HepG2 (cell line): Measurements from ENCODE around the gene HFM1. TPM values are rescaled to one million over a fixed set of nuclear protein-coding genes. Genes with fewer than 3 reads are reported as not detected.
A peak's percentile ranks its signal among the peaks of the same experiment; 100 is the strongest.

Experiments used
- CREB1 ChIP-seq, 2 experiments: fragments of 450-650 bp in 1 of 2; IDR thresholded peaks; 2 replicates each; pipeline ENCODE4 v1.6.1; 2016 to 2017; ENCODE audit warnings: control low read depth in 1 of 2, mild to moderate bottlenecking in 1 of 2, missing compliant biosample characterization in 1 of 2, missing genetic modification characterization in 1 of 2
- ELK4 ChIP-seq: sonication (generic); formaldehyde crosslinking; IDR thresholded peaks from 2 replicates; pipeline ENCODE4 v1.9.0; 2021; ENCODE audit warnings: missing genetic modification reagents, borderline replicate concordance
- KAT8 ChIP-seq: IDR thresholded peaks from 2 replicates; pipeline ENCODE4 v1.6.1; 2016; ENCODE audit warnings: missing genetic modification reagents, missing compliant biosample characterization
- LCORL ChIP-seq, 2 experiments: fragments of 450-650 bp in 1 of 2; sonication (generic) in 1 of 2; formaldehyde crosslinking in 1 of 2; IDR thresholded peaks; 2 replicates each; pipeline versions ENCODE4 v1.5.0 to v1.6.1; 2017 to 2020; ENCODE audit warnings: antibody characterized with exemption in 1 of 2, missing genetic modification reagents in 1 of 2
- MIXL1 ChIP-seq: IDR thresholded peaks from 2 replicates; pipeline ENCODE4 v1.6.1; 2016
- MTF2 ChIP-seq: sonication (generic); formaldehyde crosslinking; IDR thresholded peaks from 2 replicates; pipeline ENCODE4 v1.5.0; 2020; ENCODE audit warnings: missing genetic modification reagents, borderline replicate concordance
- MYPOP ChIP-seq: sonication (generic); formaldehyde crosslinking; IDR thresholded peaks from 2 replicates; pipeline ENCODE4 v1.8.1; 2023; ENCODE audit warnings: mild to moderate bottlenecking, moderate library complexity, missing genetic modification reagents
- NCOA1 ChIP-seq: sonication (generic); formaldehyde crosslinking; IDR thresholded peaks from 2 replicates; pipeline ENCODE4 v1.9.0; 2021; ENCODE audit warnings: missing genetic modification reagents
- PATZ1 ChIP-seq: sonication (generic); formaldehyde crosslinking; IDR thresholded peaks from 2 replicates; pipeline ENCODE4 v1.4.0; 2020; ENCODE audit warnings: missing genetic modification reagents
- RFX1 ChIP-seq: fragments of 450-650 bp; IDR thresholded peaks from 2 replicates; pipeline ENCODE4 v1.6.1; 2017
- SRF ChIP-seq: IDR thresholded peaks from 2 replicates; pipeline ENCODE4 v1.6.1; 2011; ENCODE audit warnings: mild to moderate bottlenecking, low read depth, low read length, moderate library complexity
- SRY ChIP-seq: sonication (generic); formaldehyde crosslinking; IDR thresholded peaks from 2 replicates; pipeline ENCODE4 v1.8.0; 2022; ENCODE audit warnings: mild to moderate bottlenecking, missing genetic modification reagents
- TAF1 ChIP-seq: sonication (generic); formaldehyde crosslinking; IDR thresholded peaks from 2 replicates; pipeline ENCODE4 v1.4.0; 2020; ENCODE audit warnings: missing genetic modification reagents
- ZNF430 ChIP-seq: sonication (generic); formaldehyde crosslinking; IDR thresholded peaks from 2 replicates; pipeline ENCODE4 v1.9.0; 2021; ENCODE audit warnings: mild to moderate bottlenecking, missing genetic modification reagents
- ZNF501 ChIP-seq: sonication (generic); formaldehyde crosslinking; IDR thresholded peaks from 2 replicates; pipeline ENCODE4 v1.5.1; 2020; ENCODE audit warnings: mild to moderate bottlenecking, moderate library complexity, missing genetic modification reagents
- ZNF709 ChIP-seq: sonication (generic); formaldehyde crosslinking; IDR thresholded peaks from 2 replicates; pipeline ENCODE4 v1.5.0; 2020; ENCODE audit warnings: mild to moderate bottlenecking, missing genetic modification reagents
- ZNF777 ChIP-seq: sonication (generic); formaldehyde crosslinking; IDR thresholded peaks from 2 replicates; pipeline ENCODE4 v1.4.0; 2020; ENCODE audit warnings: missing genetic modification reagents
- ZNF850 ChIP-seq: sonication (generic); formaldehyde crosslinking; conservative IDR thresholded peaks from 2 replicates; pipeline ENCODE4 v1.9.0; 2021; ENCODE audit warnings: mild to moderate bottlenecking, missing genetic modification reagents
- ZSCAN21 ChIP-seq: sonication (generic); formaldehyde crosslinking; IDR thresholded peaks from 2 replicates; pipeline ENCODE4 v1.8.0; 2022; ENCODE audit warnings: mild to moderate bottlenecking, missing genetic modification reagents, moderate library complexity, borderline replicate concordance
- ZSCAN25 ChIP-seq: sonication (generic); formaldehyde crosslinking; IDR thresholded peaks from 2 replicates; pipeline ENCODE4 v1.8.0; 2022; ENCODE audit warnings: mild to moderate bottlenecking, missing genetic modification reagents
- polyA plus RNA-seq, 8 experiments: library from polyadenylated mRNA; depleted of rRNA in 3 of 8; stranded (reverse) in 7 of 8; unstranded in 1 of 8; fragments of >200 nt; fragmentation: Illumina TruSeq in 4 of 8; extraction: Trizol in 4 of 8; gene quantifications; 2 replicates each; pipeline versions ENCODE4 v1.2.1 to v1.2.3, GENCODE V29; 2011 to 2016; ENCODE audit warnings: low read depth in 4 of 8, missing spikeins in 1 of 8, mixed read lengths in 1 of 8; ENCODE audit not compliant: insufficient read depth in 1 of 8
- total RNA-seq, 5 experiments: library from RNA; depleted of rRNA; stranded (reverse); fragments of >200 nt; fragmentation: Illumina TruSeq; extraction: Trizol; gene quantifications; 2 replicates each; pipeline ENCODE4 v1.2.3, GENCODE V29; 2016; ENCODE audit warnings: low read depth in 1 of 5
- TF ChIP-seq, protein P1 (sequence below): IDR thresholded peaks from 2 replicates; pipeline ENCODE4 v1.6.1; 2016; ENCODE audit warnings: mild to moderate bottlenecking
- TF ChIP-seq, protein P2 (sequence below): sonication (generic); formaldehyde crosslinking; IDR thresholded peaks from 2 replicates; pipeline ENCODE4 v1.4.0; 2020; ENCODE audit warnings: missing genetic modification reagents

HFM1 gene
- total and polyA plus RNA-seq, 2 of the 13 experiments (the other 11 are each of a cell fraction or from before 2014, with no cell fraction given): 0.29 to 1.4 TPM

- TF ChIP-seq, protein P1, sequence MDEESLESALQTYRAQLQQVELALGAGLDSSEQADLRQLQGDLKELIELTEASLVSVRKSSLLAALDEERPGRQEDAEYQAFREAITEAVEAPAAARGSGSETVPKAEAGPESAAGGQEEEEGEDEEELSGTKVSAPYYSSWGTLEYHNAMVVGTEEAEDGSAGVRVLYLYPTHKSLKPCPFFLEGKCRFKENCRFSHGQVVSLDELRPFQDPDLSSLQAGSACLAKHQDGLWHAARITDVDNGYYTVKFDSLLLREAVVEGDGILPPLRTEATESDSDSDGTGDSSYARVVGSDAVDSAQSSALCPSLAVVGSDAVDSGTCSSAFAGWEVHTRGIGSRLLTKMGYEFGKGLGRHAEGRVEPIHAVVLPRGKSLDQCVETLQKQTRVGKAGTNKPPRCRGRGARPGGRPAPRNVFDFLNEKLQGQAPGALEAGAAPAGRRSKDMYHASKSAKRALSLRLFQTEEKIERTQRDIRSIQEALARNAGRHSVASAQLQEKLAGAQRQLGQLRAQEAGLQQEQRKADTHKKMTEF (CRISPR knock-in tag): peak; percentile 48; the same call in 1 of the 2 replicates
- 0 out of 2 replicates have a peak, but pooled peaks have one; percentile 6 for TF ChIP-seq MIXL1
- TF ChIP-seq TAF1: peak; percentile 53; the same call in 1 of the 2 replicates
- TF ChIP-seq CREB1 (IDR thresholded peaks at IDR 0.05): no peak
- 0 out of 2 replicates have a peak, but pooled peaks have one; percentile 16 for TF ChIP-seq CREB1 (CRISPR knock-in tag; IDR thresholded peaks at IDR 0.05)
- peak; percentile 56; the same call in 1 of the 2 replicates for TF ChIP-seq KAT8 (CRISPR knock-in tag)
- TF ChIP-seq ZNF777 (CRISPR knock-in tag): peak; percentile 83
- 0 out of 2 replicates have a peak, but pooled peaks have one; percentile 44 for TF ChIP-seq SRY (CRISPR knock-in tag)
- peak; percentile 55; the same call in 1 of the 2 replicates for TF ChIP-seq ZNF430
- TF ChIP-seq MTF2 (CRISPR knock-in tag): peak; percentile 87; the same call in 1 of the 2 replicates
- no peak for TF ChIP-seq LCORL (IDR thresholded peaks at IDR 0.05)
- TF ChIP-seq LCORL (CRISPR knock-in tag; IDR thresholded peaks at IDR 0.05): peak; percentile 55; the same call in 1 of the 2 replicates
- no peak for TF ChIP-seq RFX1
- TF ChIP-seq SRF: peak; percentile 84
- no peak for TF ChIP-seq NCOA1
- TF ChIP-seq ZSCAN21 (CRISPR knock-in tag): peak; percentile 32; the same call in 1 of the 2 replicates
- no peak for TF ChIP-seq ELK4 (CRISPR knock-in tag)
- TF ChIP-seq ZNF501 (CRISPR knock-in tag): peak; percentile 56; the same call in 1 of the 2 replicates
- TF ChIP-seq ZNF709 (CRISPR knock-in tag): 0 out of 2 replicates have a peak, but pooled peaks have one; percentile 53
- TF ChIP-seq, protein P2, sequence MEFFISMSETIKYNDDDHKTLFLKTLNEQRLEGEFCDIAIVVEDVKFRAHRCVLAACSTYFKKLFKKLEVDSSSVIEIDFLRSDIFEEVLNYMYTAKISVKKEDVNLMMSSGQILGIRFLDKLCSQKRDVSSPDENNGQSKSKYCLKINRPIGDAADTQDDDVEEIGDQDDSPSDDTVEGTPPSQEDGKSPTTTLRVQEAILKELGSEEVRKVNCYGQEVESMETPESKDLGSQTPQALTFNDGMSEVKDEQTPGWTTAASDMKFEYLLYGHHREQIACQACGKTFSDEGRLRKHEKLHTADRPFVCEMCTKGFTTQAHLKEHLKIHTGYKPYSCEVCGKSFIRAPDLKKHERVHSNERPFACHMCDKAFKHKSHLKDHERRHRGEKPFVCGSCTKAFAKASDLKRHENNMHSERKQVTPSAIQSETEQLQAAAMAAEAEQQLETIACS: no peak
- no peak for TF ChIP-seq ZNF850 (CRISPR knock-in tag)
- peak; percentile 89 for TF ChIP-seq PATZ1 (CRISPR knock-in tag)
- TF ChIP-seq ZSCAN25: peak; percentile 58; the same call in 1 of the 2 replicates
- peak; percentile 69; the same call in 1 of the 2 replicates for TF ChIP-seq MYPOP
These were observed at the start of gene HFM1 (continued) for GRCh38 chr1:91404151-91405012.
